ENCODE measurements around the gene DDX47.
A peak's percentile ranks its signal among the peaks of the same experiment; 100 is the strongest.

DDX47 gene

GRCh38 chr12:12817616-12818015 lies 4.5 kb downstream of the DDX47 start:
- no peak overlapping the region for H3K27ac ChIP-seq
- TF ChIP-seq CTCF (conservative IDR thresholded peaks at IDR 0.05) = no peak

GRCh38 chr12:12818701-12819100 lies 5.6 kb downstream of the DDX47 start:
- no peak for TF ChIP-seq CTCF (conservative IDR thresholded peaks at IDR 0.05)
- H3K27ac ChIP-seq = no peak overlapping the region

DNA sequence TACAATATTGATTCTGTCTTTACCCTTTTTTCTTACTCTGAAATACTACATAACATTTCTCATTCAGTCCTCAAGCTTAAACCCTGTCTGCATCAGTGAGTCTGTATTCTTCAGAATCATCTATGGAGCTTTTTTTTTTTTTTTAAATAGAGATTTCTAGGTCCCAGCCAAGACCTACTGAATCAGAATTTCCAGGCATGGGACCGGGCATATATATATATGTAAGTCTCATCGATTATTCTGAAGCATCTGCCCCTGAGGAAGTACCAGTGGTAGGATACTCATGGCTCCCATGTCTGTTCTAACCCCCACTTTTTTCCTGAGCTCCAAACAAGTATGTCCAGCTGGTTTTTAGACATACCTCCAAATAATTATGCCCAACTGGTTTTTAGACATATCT lies 6.1 kb downstream of the DDX47 start:
- TF ChIP-seq CTCF (conservative IDR thresholded peaks at IDR 0.05) = no peak
- peak overlapping the region; percentile 21 for H3K27ac ChIP-seq

GRCh38 chr12:12819752-12820311 lies 6.7 kb downstream of the DDX47 start:
- peak overlapping the region; percentile 21 for H3K27ac ChIP-seq
- no peak for TF ChIP-seq CTCF (conservative IDR thresholded peaks at IDR 0.05)

DNA sequence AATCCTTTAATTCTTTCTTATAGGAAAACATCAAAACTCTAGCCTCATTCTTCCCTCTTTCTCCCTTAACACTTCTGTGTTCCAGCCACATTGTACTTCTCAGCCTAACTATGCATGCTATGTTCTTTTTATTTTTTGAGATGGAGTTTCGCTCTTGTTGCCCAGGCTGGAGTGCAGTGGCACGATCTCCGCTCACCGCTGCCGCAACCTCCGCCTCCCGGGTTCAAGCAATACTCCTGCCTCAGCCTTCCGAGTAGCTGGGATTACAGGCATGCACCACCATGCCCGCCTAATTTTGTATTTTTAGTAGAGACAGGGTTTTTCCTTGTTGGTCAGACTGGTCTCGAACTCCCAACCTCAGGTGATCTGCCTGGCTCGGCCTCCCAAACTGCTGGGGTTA lies 7.2 kb downstream of the DDX47 start:
- peak overlapping the region; percentile 21 for H3K27ac ChIP-seq

GRCh38 chr12:12821975-12822374 lies 8.8 kb downstream of the DDX47 start:
- no peak overlapping the region for H3K27ac ChIP-seq
- TF ChIP-seq CTCF (conservative IDR thresholded peaks at IDR 0.05) = no peak

- TF ChIP-seq CTCF (conservative IDR thresholded peaks at IDR 0.05) = no peak
- no peak overlapping the region for H3K27ac ChIP-seq
Measured at GRCh38 chr12:12822886-12823285, 9.7 kb downstream of the DDX47 start.

DNA sequence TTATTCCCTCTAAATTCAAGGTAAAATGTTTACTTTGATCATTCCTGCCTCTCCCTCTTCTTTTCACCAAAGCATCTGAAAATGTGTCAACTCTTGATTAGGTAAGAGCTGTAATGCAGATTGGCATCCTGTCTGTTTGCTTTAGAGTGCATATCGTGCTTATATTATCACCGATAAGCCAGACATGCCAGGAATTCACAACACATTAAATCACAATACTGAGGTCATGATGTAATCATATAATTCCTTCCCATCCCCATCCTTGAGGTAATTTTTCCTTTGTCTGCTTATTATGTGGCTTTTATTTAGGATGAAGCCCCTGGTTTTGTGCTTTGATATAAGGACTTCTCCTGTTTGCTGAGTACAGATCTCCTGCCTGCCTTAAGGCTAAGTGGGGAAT lies 10.2 kb downstream of the DDX47 start:
- TF ChIP-seq CTCF (conservative IDR thresholded peaks at IDR 0.05) = no peak
- H3K27ac ChIP-seq = no peak overlapping the region
